ENCODE measurements around the gene KRT7. TPM values are rescaled to one million over a fixed set of nuclear protein-coding genes. Genes with fewer than 3 reads are reported as not detected.

Gene KRT7
- not detected for total RNA-seq
- polyA plus RNA-seq = not detected
- total RNA-seq = 0 to 1.5 (median 0.07) reads per million in 6 experiments

- H3K4me3 Mint-ChIP-seq = peak within 1 kb of the TSS in 1 of 10 donors; percentile 11
These were observed at the start of gene KRT7 for GRCh38 chr12:52232674-52233461. Gene KRT7, plus strand, starts transcription at chr12:52233243. Its CDS starts 54 bp downstream, at chr12:52233297.

GRCh38 chr12:52183544-52183910 lies 49.5 kb upstream of the KRT7 start:
- H3K4me3 Mint-ChIP-seq = no peak overlapping the region
- H3K36me3 Mint-ChIP-seq = no peaks in the 10 kb centered on the region
- POLR2A ChIA-PET = no interaction called here
- H3K27me3 Mint-ChIP-seq = peaks cover 0 to 7% (median 0%) of the 10 kb centered on the region in 5 donors
- no peak overlapping the region for H3K27ac Mint-ChIP-seq
- ATAC-seq = no peak
- H3K9me3 Mint-ChIP-seq = no peaks in the 10 kb centered on the region
- no peak for DNase-seq
- H3K4me1 Mint-ChIP-seq = peaks cover 0 to 6% (median 4%) of the 10 kb centered on the region in 4 donors

More at GRCh38 chr12:52232674-52233461, at the start of gene KRT7:
- Mint-ChIP-seq H3K36me3 (no peaks in the 10 kb centered on the region), H3K27ac (no peak within 1 kb of the TSS), H3K4me1 (peaks cover 0 to 5% (median 4%) of the 10 kb centered on the region in 4 donors), H3K9me3 (no peaks in the 10 kb centered on the region), H3K27me3 (peaks cover 30 to 70% (median 61%) of the 10 kb centered on the region in 5 donors)
- no peak for ATAC-seq
- POLR2A ChIA-PET = no interaction called here
- DNase-seq = peak in 1 of 10 donors; percentile 21

GRCh38 chr12:52183971-52184370 lies 49.1 kb upstream of the KRT7 start:
- Mint-ChIP-seq H3K9me3 (no peaks in the 10 kb centered on the region), H3K27me3 (peaks cover 0 to 7% (median 0%) of the 10 kb centered on the region in 5 donors), H3K4me1 (peaks cover 0 to 6% (median 4%) of the 10 kb centered on the region in 4 donors), H3K27ac (no peak overlapping the region), H3K4me3 (no peak overlapping the region), H3K36me3 (no peaks in the 10 kb centered on the region)
- ATAC-seq (no peak), DNase-seq (no peak)
- POLR2A ChIA-PET = no interaction called here

GRCh38 chr12:52184813-52185212 lies 48.2 kb upstream of the KRT7 start:
- ATAC-seq (no peak), DNase-seq (no peak)
- H3K27me3 Mint-ChIP-seq = peaks cover 0 to 6% (median 0%) of the 10 kb centered on the region in 5 donors
- H3K4me3 Mint-ChIP-seq = no peak overlapping the region
- no peaks in the 10 kb centered on the region for H3K9me3 Mint-ChIP-seq
- POLR2A ChIA-PET = no interaction called here
- peaks cover 0 to 6% (median 4%) of the 10 kb centered on the region in 4 donors for H3K4me1 Mint-ChIP-seq
- no peaks in the 10 kb centered on the region for H3K36me3 Mint-ChIP-seq
- no peak overlapping the region for H3K27ac Mint-ChIP-seq

- no peaks in the 10 kb centered on the region for H3K9me3 Mint-ChIP-seq
- ATAC-seq (no peak), DNase-seq (no peak)
- peaks cover 0 to 6% (median 4%) of the 10 kb centered on the region in 4 donors for H3K4me1 Mint-ChIP-seq
- H3K4me3 Mint-ChIP-seq = no peak overlapping the region
- H3K27ac Mint-ChIP-seq = peak overlapping the region in 2 of 10 donors; percentile 49 to 79
- peaks cover 0 to under 1% (median 0%) of the 10 kb centered on the region in 5 donors for H3K27me3 Mint-ChIP-seq
- no peaks in the 10 kb centered on the region for H3K36me3 Mint-ChIP-seq
- POLR2A ChIA-PET = no interaction called here
These were observed 47.6 kb upstream of the KRT7 start for GRCh38 chr12:52185400-52185967.

GRCh38 chr12:52186118-52186840 lies 46.8 kb upstream of the KRT7 start:
- Mint-ChIP-seq H3K27me3 (peaks cover 0 to 2% (median 0%) of the 10 kb centered on the region in 5 donors), H3K4me3 (no peak overlapping the region), H3K9me3 (no peaks in the 10 kb centered on the region), H3K4me1 (peaks cover 0 to 6% (median 4%) of the 10 kb centered on the region in 4 donors), H3K27ac (peak overlapping the region in 2 of 10 donors; percentile 76 to 79), H3K36me3 (no peaks in the 10 kb centered on the region)
- no peak for DNase-seq
- ATAC-seq = no peak
- POLR2A ChIA-PET = no interaction called here

GRCh38 chr12:52187206-52187605 lies 45.8 kb upstream of the KRT7 start:
- peaks cover 0 to 2% (median 0%) of the 10 kb centered on the region in 5 donors for H3K27me3 Mint-ChIP-seq
- POLR2A ChIA-PET = no interaction called here
- H3K9me3 Mint-ChIP-seq = no peaks in the 10 kb centered on the region
- H3K36me3 Mint-ChIP-seq = no peaks in the 10 kb centered on the region
- H3K27ac Mint-ChIP-seq = no peak overlapping the region
- H3K4me1 Mint-ChIP-seq = peaks cover 0 to 6% (median 4%) of the 10 kb centered on the region in 4 donors
- no peak overlapping the region for H3K4me3 Mint-ChIP-seq
- ATAC-seq (no peak), DNase-seq (no peak)

GRCh38 chr12:52187640-52188039 lies 45.4 kb upstream of the KRT7 start:
- POLR2A ChIA-PET = no interaction called here

GRCh38 chr12:52188658-52189057 lies 44.4 kb upstream of the KRT7 start:
- ATAC-seq (no peak), DNase-seq (no peak)
- peaks cover 0 to 5% (median 4%) of the 10 kb centered on the region in 5 donors for H3K27me3 Mint-ChIP-seq
- peaks cover 0 to 6% (median 4%) of the 10 kb centered on the region in 4 donors for H3K4me1 Mint-ChIP-seq
- peak overlapping the region in 2 of 10 donors; percentile 30 to 71 for H3K27ac Mint-ChIP-seq
- H3K4me3 Mint-ChIP-seq = no peak overlapping the region
- POLR2A ChIA-PET = no interaction called here
- H3K36me3 Mint-ChIP-seq = no peaks in the 10 kb centered on the region
- H3K9me3 Mint-ChIP-seq = no peaks in the 10 kb centered on the region

More at GRCh38 chr12:52187640-52188039, 45.4 kb upstream of the KRT7 start:
- Mint-ChIP-seq H3K4me3 (no peak overlapping the region), H3K27me3 (peaks cover 0 to 3% (median 2%) of the 10 kb centered on the region in 5 donors), H3K27ac (no peak overlapping the region), H3K36me3 (no peaks in the 10 kb centered on the region), H3K9me3 (no peaks in the 10 kb centered on the region), H3K4me1 (peaks cover 0 to 6% (median 4%) of the 10 kb centered on the region in 4 donors)
- DNase-seq (no peak), ATAC-seq (no peak)

- Mint-ChIP-seq H3K9me3 (no peaks in the 10 kb centered on the region), H3K4me1 (peaks cover 0 to 5% (median 3%) of the 10 kb centered on the region in 4 donors), H3K36me3 (no peaks in the 10 kb centered on the region), H3K4me3 (no peak overlapping the region), H3K27me3 (peaks cover 2 to 6% (median 4%) of the 10 kb centered on the region in 5 donors), H3K27ac (peak overlapping the region in 1 of 10 donors; percentile 30)
- POLR2A ChIA-PET = no interaction called here
- ATAC-seq (no peak), DNase-seq (no peak)
These were observed 43.5 kb upstream of the KRT7 start for GRCh38 chr12:52189376-52190174.

GRCh38 chr12:52190860-52191729 lies 41.9 kb upstream of the KRT7 start:
- no peak overlapping the region for H3K27ac Mint-ChIP-seq
- H3K9me3 Mint-ChIP-seq = no peaks in the 10 kb centered on the region
- no peak overlapping the region for H3K4me3 Mint-ChIP-seq
- peaks cover 0 to 3% (median 0%) of the 10 kb centered on the region in 4 donors for H3K4me1 Mint-ChIP-seq
- H3K36me3 Mint-ChIP-seq = no peaks in the 10 kb centered on the region
- H3K27me3 Mint-ChIP-seq = peaks cover 4 to 18% (median 8%) of the 10 kb centered on the region in 5 donors
- DNase-seq = no peak
- POLR2A ChIA-PET = interaction anchor here (0.6 kb wide), 1 partner anchor 124 kb away, joined by 3 read pairs; no protein-coding TSS in a partner anchor
- no peak for ATAC-seq

All from naive thymus-derived CD8-positive, alpha-beta T cell (primary cell).